ENCODE measurements around the gene DEXI.

Gene DEXI

DNA sequence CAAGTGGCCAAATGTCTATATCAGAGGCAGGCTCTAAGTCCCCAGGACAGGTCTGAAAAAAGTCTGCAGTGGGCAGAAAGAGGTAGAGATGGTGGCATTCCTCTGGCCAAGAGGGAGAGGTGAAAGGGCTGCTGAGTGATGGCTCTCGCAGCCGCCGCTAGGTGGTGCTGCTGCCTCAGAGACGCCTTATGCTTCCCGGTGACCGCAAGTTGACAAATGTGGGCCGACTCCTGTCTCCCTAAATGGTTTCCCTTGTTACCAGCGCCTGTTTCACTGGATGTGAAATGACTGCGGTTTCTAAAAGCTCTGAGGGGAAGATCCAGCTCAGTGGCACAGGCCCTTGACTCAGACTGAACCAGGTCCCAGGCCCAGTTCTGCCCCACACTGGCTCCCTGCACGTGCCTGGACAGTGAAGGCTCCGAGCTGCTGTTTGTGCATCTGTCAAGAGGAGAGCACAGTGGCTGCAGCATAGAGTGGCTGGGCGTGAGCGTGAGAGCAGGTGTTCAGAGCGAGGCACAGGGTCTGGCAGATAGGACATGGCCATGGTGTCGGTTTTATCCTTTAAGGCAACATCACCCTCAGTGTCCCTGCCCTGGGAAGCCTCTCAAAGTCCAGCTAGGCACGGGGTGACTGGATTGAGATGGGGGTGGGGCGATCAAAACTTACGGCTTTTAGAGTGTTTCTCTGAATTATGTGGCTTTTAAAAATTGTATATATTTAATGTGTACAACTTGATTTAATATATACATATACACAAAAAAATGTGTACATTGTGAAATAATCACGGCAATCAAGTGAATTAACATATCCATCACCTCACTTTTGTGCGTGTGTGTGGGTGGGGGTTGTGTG, 22.0 kb upstream of the DEXI start:
- Histone ChIP-seq H3K9me2 (replicated peaks; ENCODE audit: control insufficient read depth, low read length) (no peaks in the 10 kb centered on the region), H3F3A (ENCODE audit: control insufficient read depth, insufficient read depth) (no peaks in the 10 kb centered on the region), H3K4me2 (ENCODE audit: low read length) (peak overlapping the region; percentile 45), H3K79me2 (ENCODE audit: control insufficient read depth, low read length) (peaks cover 3% of the 10 kb centered on the region), H3K36me3 (ENCODE audit: control insufficient read depth, low read length) (peaks cover 51% of the 10 kb centered on the region), H3K9me3 (ENCODE audit: control insufficient read depth, insufficient read depth, low read length) (no peaks in the 10 kb centered on the region), H3K4me1 (ENCODE audit: control insufficient read depth, low read length) (peaks cover 18% of the 10 kb centered on the region), H3K27ac (ENCODE audit: low read depth, low read length) (no peak overlapping the region), H3K4me3 (ENCODE audit: low read length) (no peak overlapping the region), H4K20me1 (ENCODE audit: control insufficient read depth, insufficient read depth, low read depth, low read length) (peaks cover 10% of the 10 kb centered on the region), H3K27me3 (ENCODE audit: control insufficient read depth, low read length) (no peaks in the 10 kb centered on the region)
- TF ChIP-seq, protein P1, sequence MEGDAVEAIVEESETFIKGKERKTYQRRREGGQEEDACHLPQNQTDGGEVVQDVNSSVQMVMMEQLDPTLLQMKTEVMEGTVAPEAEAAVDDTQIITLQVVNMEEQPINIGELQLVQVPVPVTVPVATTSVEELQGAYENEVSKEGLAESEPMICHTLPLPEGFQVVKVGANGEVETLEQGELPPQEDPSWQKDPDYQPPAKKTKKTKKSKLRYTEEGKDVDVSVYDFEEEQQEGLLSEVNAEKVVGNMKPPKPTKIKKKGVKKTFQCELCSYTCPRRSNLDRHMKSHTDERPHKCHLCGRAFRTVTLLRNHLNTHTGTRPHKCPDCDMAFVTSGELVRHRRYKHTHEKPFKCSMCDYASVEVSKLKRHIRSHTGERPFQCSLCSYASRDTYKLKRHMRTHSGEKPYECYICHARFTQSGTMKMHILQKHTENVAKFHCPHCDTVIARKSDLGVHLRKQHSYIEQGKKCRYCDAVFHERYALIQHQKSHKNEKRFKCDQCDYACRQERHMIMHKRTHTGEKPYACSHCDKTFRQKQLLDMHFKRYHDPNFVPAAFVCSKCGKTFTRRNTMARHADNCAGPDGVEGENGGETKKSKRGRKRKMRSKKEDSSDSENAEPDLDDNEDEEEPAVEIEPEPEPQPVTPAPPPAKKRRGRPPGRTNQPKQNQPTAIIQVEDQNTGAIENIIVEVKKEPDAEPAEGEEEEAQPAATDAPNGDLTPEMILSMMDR (IDR thresholded peaks at IDR 0.05; ENCODE audit: low read depth, low read length, poor library complexity, severe bottlenecking): peak; percentile 95
- no peak for TF ChIP-seq EZH2phosphoT487 (IDR thresholded peaks at IDR 0.05; ENCODE audit: borderline replicate concordance, low read length)

DNA sequence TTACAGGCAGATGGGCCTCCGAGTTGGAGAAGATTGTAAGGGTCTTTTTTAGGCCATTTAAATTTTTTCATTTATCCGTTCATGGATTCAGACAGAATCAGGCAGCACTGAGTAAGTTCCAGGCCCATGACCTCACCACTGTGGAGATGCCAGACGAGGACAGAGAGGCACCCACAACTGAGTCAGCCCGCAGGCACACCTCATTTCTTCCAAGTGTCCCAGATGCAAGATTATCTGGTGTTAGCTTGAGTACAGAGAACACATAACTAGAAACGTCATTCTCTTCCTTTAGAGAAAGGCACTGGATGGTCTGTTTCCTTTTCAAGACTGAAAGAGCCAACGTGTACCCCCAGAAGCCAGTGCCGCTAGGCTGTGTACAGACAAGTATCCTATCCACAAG, 19.0 kb upstream of the DEXI start:
- no peaks in the 10 kb centered on the region for H3F3A ChIP-seq (ENCODE audit: control insufficient read depth, insufficient read depth)
- no peaks in the 10 kb centered on the region for H3K27me3 ChIP-seq (ENCODE audit: control insufficient read depth, low read length)
- peaks cover 15% of the 10 kb centered on the region for H3K79me2 ChIP-seq (ENCODE audit: control insufficient read depth, low read length)
- no peaks in the 10 kb centered on the region for H3K9me2 ChIP-seq (replicated peaks; ENCODE audit: control insufficient read depth, low read length)
- no peak overlapping the region for H3K4me3 ChIP-seq (ENCODE audit: low read length)
- H4K20me1 ChIP-seq (ENCODE audit: control insufficient read depth, insufficient read depth, low read depth, low read length): peaks cover 10% of the 10 kb centered on the region
- peaks cover 54% of the 10 kb centered on the region for H3K36me3 ChIP-seq (ENCODE audit: control insufficient read depth, low read length)
- H3K9me3 ChIP-seq (ENCODE audit: control insufficient read depth, insufficient read depth, low read length): no peaks in the 10 kb centered on the region
- peaks cover 23% of the 10 kb centered on the region for H3K4me1 ChIP-seq (ENCODE audit: control insufficient read depth, low read length)
- no peak overlapping the region for H3K27ac ChIP-seq (ENCODE audit: low read depth, low read length)
- no peak overlapping the region for H3K4me2 ChIP-seq (ENCODE audit: low read length)
- TF ChIP-seq EZH2phosphoT487 (IDR thresholded peaks at IDR 0.05; ENCODE audit: borderline replicate concordance, low read length): no peak
- TF ChIP-seq, protein P1 (IDR thresholded peaks at IDR 0.05; ENCODE audit: low read depth, low read length, poor library complexity, severe bottlenecking): no peak

DNA sequence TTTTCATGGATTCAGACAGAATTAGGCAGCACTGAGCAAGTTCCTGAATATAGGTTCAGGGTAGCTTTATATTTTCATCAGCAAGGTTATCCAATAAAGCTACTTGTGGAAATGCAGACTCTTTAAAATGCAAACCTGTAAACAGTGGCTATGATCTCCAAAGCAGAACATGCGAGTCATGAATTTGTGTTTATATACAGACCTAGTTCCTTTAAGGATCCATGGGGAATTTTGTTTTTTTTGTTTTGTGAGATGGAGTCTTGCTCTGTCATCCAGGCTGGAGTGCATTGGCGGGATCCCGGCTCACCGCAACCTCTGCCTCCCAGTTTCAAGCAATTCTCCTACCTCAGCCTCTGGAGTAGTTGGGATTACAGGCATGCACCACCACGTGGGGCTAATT, 16.9 kb upstream of the DEXI start:
- peaks cover 33% of the 10 kb centered on the region for H3K36me3 ChIP-seq (ENCODE audit: control insufficient read depth, low read length)

More for the DNA sequence above, 16.9 kb upstream of the DEXI start:
- Histone ChIP-seq H3F3A (ENCODE audit: control insufficient read depth, insufficient read depth) (no peaks in the 10 kb centered on the region), H3K4me3 (ENCODE audit: low read length) (no peak overlapping the region), H3K9me3 (ENCODE audit: control insufficient read depth, insufficient read depth, low read length) (no peaks in the 10 kb centered on the region), H3K4me2 (ENCODE audit: low read length) (no peak overlapping the region), H3K27ac (ENCODE audit: low read depth, low read length) (no peak overlapping the region), H3K79me2 (ENCODE audit: control insufficient read depth, low read length) (peaks cover 31% of the 10 kb centered on the region), H4K20me1 (ENCODE audit: control insufficient read depth, insufficient read depth, low read depth, low read length) (peaks cover 9% of the 10 kb centered on the region; the same call in 1 of the 2 replicates), H3K27me3 (ENCODE audit: control insufficient read depth, low read length) (no peaks in the 10 kb centered on the region), H3K4me1 (ENCODE audit: control insufficient read depth, low read length) (peaks cover 22% of the 10 kb centered on the region), H3K9me2 (replicated peaks; ENCODE audit: control insufficient read depth, low read length) (no peaks in the 10 kb centered on the region)
- TF ChIP-seq EZH2phosphoT487 (IDR thresholded peaks at IDR 0.05; ENCODE audit: borderline replicate concordance, low read length): no peak
- TF ChIP-seq, protein P1 (IDR thresholded peaks at IDR 0.05; ENCODE audit: low read depth, low read length, poor library complexity, severe bottlenecking): no peak
